PC-9 (cell line): ENCODE results near the gene CSN3.

Source experiments
- CTCF ChIP-seq: fragments of 200-600 bp; sonication (generic); conservative IDR thresholded peaks from 2 replicates; pipeline ENCODE4 v1.6.1; 2017; ENCODE audit warnings: mixed run types, antibody characterized with exemption, mild to moderate bottlenecking, moderate library complexity
- EZH2 ChIP-seq: fragments of 200-600 bp; sonication (generic); IDR thresholded peaks from 2 replicates; pipeline ENCODE4 v1.8.0; 2017; ENCODE audit warnings: antibody characterized with exemption, low read depth

- TF ChIP-seq EZH2 (no peak), CTCF (no peak)
Observed at GRCh38 chr4:70239884-70240591, 2.4 kb upstream of the CSN3 start.
